ENCODE results near the gene C2orf68.
"Not testable (repeated sequence)": the region's sequence is repeated elsewhere in the genome, so short reads cannot be mapped to it uniquely, and the experiment has no call there.

DNA sequence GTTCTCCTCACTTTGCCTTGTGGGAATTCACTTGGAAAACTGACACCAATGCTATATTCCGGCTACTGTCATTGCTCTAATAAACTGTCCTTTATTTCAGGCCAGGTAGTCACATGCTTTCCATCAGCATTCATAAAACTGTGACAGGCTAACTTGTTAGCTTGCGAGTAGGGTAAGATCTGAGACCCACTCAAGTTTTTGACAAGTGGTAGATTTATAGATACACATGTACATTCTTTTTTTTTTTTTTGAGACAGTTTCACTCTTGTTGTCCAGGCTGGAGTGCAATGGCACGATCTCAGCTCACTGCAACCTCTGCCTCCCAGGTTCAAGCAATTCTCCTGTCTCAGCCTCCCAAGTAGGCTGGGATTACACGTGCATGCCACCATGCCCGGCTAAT is 5.9 kb upstream of the C2orf68 start:
- TF ChIP-seq POLR2AphosphoS5 (IDR thresholded peaks at IDR 0.05): not testable (repeated sequence)
- TF ChIP-seq, protein P1, sequence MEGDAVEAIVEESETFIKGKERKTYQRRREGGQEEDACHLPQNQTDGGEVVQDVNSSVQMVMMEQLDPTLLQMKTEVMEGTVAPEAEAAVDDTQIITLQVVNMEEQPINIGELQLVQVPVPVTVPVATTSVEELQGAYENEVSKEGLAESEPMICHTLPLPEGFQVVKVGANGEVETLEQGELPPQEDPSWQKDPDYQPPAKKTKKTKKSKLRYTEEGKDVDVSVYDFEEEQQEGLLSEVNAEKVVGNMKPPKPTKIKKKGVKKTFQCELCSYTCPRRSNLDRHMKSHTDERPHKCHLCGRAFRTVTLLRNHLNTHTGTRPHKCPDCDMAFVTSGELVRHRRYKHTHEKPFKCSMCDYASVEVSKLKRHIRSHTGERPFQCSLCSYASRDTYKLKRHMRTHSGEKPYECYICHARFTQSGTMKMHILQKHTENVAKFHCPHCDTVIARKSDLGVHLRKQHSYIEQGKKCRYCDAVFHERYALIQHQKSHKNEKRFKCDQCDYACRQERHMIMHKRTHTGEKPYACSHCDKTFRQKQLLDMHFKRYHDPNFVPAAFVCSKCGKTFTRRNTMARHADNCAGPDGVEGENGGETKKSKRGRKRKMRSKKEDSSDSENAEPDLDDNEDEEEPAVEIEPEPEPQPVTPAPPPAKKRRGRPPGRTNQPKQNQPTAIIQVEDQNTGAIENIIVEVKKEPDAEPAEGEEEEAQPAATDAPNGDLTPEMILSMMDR (IDR thresholded peaks at IDR 0.05): not testable (repeated sequence)
